Activated CD4-positive, alpha-beta T cell treated with anti-CD3 and anti-CD28 coated beads for 36 hours (primary cell): ENCODE data around the gene RASEF. TPM values are rescaled to one million over a fixed set of nuclear protein-coding genes. Genes with fewer than 3 reads are reported as not detected.

Experiments used
- ATAC-seq: fragments of 200-7000 bp; cut with Tn5 transposase; one replicate; pipeline ENCODE4 v1.10.0; 2021; ENCODE audit warnings: mild to moderate bottlenecking, moderate library complexity
- CTCF ChIA-PET: fragments of 350-600 bp; sonication (Branson Sonifier 250); formaldehyde crosslinking; loops from one replicate; lab custom pipeline; 2021; ENCODE audit warnings: antibody characterized with exemption; lab: Charles Lee
- POLR2A ChIA-PET: fragments of 350-600 bp; sonication (Branson Sonifier 250); formaldehyde crosslinking; loops from one replicate; lab custom pipeline; 2021; ENCODE audit warnings: antibody characterized with exemption, inconsistent platforms; lab: Charles Lee
- DNase-seq: peaks from one replicate; pipeline ENCODE4 v3.0.0-alpha.2; 2020
- H3K27ac Mint-ChIP-seq: one replicate; pipeline ENCODE4 v1.8.0; 2021; ENCODE audit warnings: mixed read lengths
- H3K27me3 Mint-ChIP-seq: one replicate; pipeline ENCODE4 v1.8.0; 2021; ENCODE audit warnings: mixed read lengths
- H3K36me3 Mint-ChIP-seq: one replicate; pipeline ENCODE4 v1.8.0; 2021; ENCODE audit warnings: low read depth, mixed read lengths
- H3K4me1 Mint-ChIP-seq: one replicate; pipeline ENCODE4 v1.8.0; 2021; ENCODE audit warnings: mixed read lengths
- H3K4me3 Mint-ChIP-seq: one replicate; pipeline ENCODE4 v1.8.0; 2021; ENCODE audit warnings: mild to moderate bottlenecking, moderate library complexity, mixed read lengths
- H3K9me3 Mint-ChIP-seq: one replicate; pipeline ENCODE4 v1.8.0; 2021; ENCODE audit warnings: low read depth, mixed read lengths
- intact Hi-C, 2 experiments: fragments of 100-400 bp; cut with DNase I in 1 of 2; cut with micrococcal nuclease in 1 of 2; formaldehyde crosslinking; loops; one replicate each; pipeline versions ENCODE4 v1.14.2 to v1.15.1; 2022 to 2024; cut with DNase I, micrococcal nuclease
- total RNA-seq, 2 experiments: library from RNA; stranded (reverse); gene quantifications; one replicate each; pipeline ENCODE4 v1.2.3, GENCODE V29; 2021

Gene RASEF
- total RNA-seq, 2 experiments from 2014 or later, result not detected

DNA sequence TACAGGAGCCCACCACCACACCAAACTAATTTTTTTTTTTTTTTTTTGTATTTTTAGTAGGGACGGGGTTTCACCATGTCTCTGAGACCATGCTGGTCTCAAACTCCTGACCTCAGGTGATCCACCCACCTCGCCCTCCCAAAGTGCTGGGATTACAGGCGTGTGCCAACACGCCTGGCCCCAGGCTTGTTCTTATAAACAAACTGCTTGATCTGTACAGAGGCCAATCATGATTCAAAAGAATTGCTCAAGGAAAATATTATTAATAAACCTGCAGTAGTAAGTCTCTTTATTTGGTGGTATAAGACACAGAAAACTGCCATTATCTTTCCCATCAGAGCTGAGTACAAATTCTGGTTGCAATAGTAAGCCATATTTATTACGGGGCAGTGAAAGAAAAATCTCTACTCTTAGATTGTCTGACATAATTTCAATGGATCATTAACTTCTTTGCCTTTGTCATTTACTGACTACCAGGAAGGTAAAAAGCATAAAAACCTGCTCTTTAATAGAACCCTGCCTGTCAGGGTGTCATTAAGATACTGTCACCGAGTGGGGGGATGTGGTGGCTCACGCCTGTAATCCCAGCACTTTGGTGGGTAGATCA, 33.3 kb downstream of the RASEF start:
- H3K27me3 Mint-ChIP-seq, result peaks cover 4% of the 10 kb centered on the region
- intact Hi-C loops, result no loop called here

DNA sequence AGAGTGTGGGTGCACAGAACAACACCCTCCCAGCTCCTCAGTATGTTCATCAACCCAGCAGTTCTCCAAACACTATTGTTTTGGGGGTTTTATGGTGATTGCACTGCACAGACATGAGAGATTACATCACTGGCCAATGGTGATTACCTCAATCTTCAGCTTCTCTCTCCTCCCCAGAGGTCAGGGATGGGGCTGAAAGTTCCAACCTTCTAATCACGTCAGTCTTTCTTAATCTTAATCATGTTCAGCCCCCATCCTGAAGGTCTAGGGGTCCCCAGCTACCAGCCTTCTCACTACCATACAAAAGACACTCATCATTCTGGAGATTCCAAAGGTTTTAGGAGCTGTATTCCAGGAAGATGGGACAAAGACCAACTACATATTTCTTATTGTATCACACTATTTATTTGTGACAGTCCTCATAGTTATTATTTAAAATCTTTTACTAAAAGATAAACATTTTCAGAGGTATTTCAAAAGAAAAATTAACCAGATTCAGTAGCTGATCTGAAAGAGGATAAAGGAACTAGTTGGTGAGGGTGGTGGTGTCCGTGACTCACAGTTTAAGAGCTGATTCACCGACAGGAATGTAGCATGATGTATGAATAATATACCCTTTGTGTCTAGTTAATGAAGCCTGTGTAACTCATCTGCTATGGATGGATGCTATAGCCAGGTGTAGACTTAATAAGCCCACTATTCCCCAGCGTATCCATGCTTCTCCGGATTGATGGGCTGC, 35.6 kb downstream of the RASEF start:
- intact Hi-C loops, result no loop called here
- H3K27me3 Mint-ChIP-seq, result peaks cover 4% of the 10 kb centered on the region
- ATAC-seq (no peak), DNase-seq (no peak)
- H3K27ac Mint-ChIP-seq, result no peak overlapping the region
- no peaks in the 10 kb centered on the region for H3K9me3 Mint-ChIP-seq
- H3K4me1 Mint-ChIP-seq, result no peaks in the 10 kb centered on the region
- ChIA-PET CTCF (no interaction called here), POLR2A (no interaction called here)
- no peaks in the 10 kb centered on the region for H3K36me3 Mint-ChIP-seq
- no peak overlapping the region for H3K4me3 Mint-ChIP-seq

More for the DNA sequence above, 33.3 kb downstream of the RASEF start:
- H3K4me3 Mint-ChIP-seq, result no peak overlapping the region
- no peak for DNase-seq
- ATAC-seq, result no peak
- ChIA-PET CTCF (no interaction called here), POLR2A (no interaction called here)
- no peaks in the 10 kb centered on the region for H3K36me3 Mint-ChIP-seq
- no peak overlapping the region for H3K27ac Mint-ChIP-seq
- no peaks in the 10 kb centered on the region for H3K9me3 Mint-ChIP-seq
- no peaks in the 10 kb centered on the region for H3K4me1 Mint-ChIP-seq

DNA sequence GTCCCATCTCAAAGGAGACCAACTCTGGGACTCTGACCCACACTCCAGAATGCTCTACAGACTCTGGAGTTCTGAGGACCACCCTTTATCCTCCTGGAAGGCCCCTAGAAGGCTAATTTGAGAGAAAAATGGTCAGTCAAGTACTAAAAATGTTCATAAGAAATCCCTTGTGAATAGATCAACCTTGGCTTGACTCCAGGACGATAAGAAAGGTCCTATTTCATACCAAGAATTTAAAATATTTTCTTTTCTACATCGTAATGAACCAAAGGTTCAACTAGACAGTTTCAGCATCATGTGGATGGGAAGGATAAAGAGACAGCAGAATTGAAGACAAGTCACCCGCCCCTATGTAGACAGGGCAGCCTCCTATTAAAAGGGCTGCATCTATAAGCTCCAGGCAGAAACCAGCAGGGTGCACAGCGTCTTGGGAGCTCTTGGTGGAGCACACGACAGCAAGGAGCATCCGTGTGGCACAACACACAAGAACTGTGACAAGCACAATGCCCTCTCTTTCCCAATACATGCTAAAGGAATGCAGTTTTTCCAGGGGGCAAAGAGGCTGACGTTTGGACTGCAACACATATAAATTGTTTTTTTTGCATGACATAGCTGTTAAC, 38.3 kb downstream of the RASEF start:
- intact Hi-C loops, result no loop called here
- ChIA-PET CTCF (no interaction called here), POLR2A (no interaction called here)
- H3K4me3 Mint-ChIP-seq, result no peak overlapping the region
- DNase-seq, result no peak
- no peak for ATAC-seq
- H3K27me3 Mint-ChIP-seq, result peaks cover 2% of the 10 kb centered on the region
- no peaks in the 10 kb centered on the region for H3K36me3 Mint-ChIP-seq
- H3K27ac Mint-ChIP-seq, result no peak overlapping the region
- H3K9me3 Mint-ChIP-seq, result no peaks in the 10 kb centered on the region
- H3K4me1 Mint-ChIP-seq, result no peaks in the 10 kb centered on the region

DNA sequence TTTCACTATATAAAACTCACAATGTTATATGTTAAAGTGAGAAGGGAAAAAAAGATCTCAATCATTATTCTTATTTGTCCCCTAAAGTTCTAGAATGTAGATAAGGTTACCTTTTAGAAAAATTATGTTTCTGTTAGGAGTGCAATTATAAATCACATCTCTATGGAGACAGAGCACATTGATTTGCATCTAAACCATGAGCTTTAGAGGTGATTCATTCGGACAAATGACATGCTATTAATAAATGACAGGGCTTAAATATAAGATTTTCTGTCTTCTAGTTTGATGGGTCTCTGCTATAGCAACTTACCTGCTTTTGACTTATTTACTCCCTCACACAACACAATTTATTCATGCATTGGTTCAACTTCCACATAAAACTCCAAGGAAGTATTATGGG, 39.8 kb downstream of the RASEF start:
- CTCF ChIA-PET, result no interaction called here

DNA sequence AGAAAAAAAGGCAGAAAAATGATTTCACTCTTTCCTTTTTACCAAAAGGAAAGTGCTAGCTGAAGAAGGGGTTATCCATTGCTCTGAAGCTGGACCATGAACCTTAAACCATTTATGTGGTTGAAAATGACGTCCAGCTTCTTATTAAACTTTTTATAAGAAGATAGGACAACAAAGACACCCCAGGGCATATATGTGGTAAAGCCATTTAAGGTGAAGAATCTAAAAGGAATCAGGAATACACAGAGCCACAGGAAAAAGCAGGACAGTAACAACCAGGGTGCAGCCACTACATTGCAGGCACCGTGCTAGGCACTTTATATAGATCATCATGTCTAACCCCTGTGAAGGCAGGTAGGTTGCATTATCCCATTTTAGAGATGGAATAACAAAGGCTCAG, 42.1 kb downstream of the RASEF start:
- no peaks in the 10 kb centered on the region for H3K4me1 Mint-ChIP-seq
- POLR2A ChIA-PET, result no interaction called here
- intact Hi-C loops, result no loop called here
- H3K36me3 Mint-ChIP-seq, result no peaks in the 10 kb centered on the region
- H3K27ac Mint-ChIP-seq, result no peak overlapping the region
- no peak for ATAC-seq
- no peaks in the 10 kb centered on the region for H3K9me3 Mint-ChIP-seq
- DNase-seq, result no peak
- no peak overlapping the region for H3K4me3 Mint-ChIP-seq
- CTCF ChIA-PET, result no interaction called here
- H3K27me3 Mint-ChIP-seq, result no peaks in the 10 kb centered on the region

More for the DNA sequence above, 39.8 kb downstream of the RASEF start:
- no peak for ATAC-seq
- Mint-ChIP-seq H3K27me3 (peaks cover 2% of the 10 kb centered on the region), H3K4me3 (no peak overlapping the region), H3K27ac (no peak overlapping the region), H3K36me3 (no peaks in the 10 kb centered on the region), H3K4me1 (no peaks in the 10 kb centered on the region), H3K9me3 (no peaks in the 10 kb centered on the region)
- intact Hi-C loops, result no loop called here
- POLR2A ChIA-PET, result no interaction called here
- DNase-seq, result no peak

DNA sequence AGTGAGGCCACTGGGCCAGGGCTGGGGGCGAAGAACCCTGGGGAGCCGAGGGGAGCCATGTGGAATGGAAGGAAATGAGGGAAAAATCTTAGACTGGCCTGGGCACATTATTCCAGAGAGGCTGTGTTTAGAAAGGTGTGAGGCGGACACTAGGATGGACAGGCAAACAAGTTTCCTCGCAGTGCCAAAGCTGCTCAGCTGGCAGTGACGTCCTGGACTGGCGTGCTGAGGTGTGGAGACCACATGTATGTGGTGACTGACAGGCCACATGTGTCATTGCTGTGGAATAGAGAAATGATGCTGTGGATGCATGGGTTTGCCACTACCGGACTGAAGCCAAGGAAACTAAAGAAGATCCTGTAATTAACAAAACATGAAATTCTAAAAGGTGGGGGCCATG, 42.6 kb downstream of the RASEF start:
- ATAC-seq, result no peak
- Mint-ChIP-seq H3K4me1 (no peaks in the 10 kb centered on the region), H3K27me3 (no peaks in the 10 kb centered on the region), H3K27ac (no peak overlapping the region), H3K9me3 (no peaks in the 10 kb centered on the region), H3K4me3 (no peak overlapping the region), H3K36me3 (no peaks in the 10 kb centered on the region)
- intact Hi-C loops, result no loop called here
- ChIA-PET CTCF (no interaction called here), POLR2A (no interaction called here)
- no peak for DNase-seq

DNA sequence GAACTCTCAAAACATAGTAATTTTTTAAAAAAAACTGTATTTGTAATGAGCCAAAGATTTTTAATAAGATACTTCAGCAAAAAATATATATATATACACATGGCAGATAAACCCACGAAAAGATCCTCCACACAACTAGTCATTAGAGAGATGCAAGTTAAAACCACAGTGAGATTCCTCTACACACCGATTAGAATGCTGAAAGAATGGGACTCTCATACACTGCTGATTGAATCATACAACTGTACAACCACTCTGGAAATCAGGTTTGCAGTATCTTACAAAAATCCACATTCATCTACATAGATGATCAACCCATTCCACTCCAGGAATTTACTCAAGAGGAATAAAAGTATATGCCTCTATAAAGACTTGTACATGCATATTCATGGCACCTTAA, 43.7 kb downstream of the RASEF start:
- Mint-ChIP-seq H3K27ac (no peak overlapping the region), H3K4me1 (no peaks in the 10 kb centered on the region), H3K27me3 (peaks cover 2% of the 10 kb centered on the region), H3K9me3 (no peaks in the 10 kb centered on the region), H3K36me3 (no peaks in the 10 kb centered on the region), H3K4me3 (no peak overlapping the region)
- intact Hi-C loops, result no loop called here
- ChIA-PET POLR2A (no interaction called here), CTCF (no interaction called here)
- no peak for DNase-seq
- ATAC-seq, result no peak

DNA sequence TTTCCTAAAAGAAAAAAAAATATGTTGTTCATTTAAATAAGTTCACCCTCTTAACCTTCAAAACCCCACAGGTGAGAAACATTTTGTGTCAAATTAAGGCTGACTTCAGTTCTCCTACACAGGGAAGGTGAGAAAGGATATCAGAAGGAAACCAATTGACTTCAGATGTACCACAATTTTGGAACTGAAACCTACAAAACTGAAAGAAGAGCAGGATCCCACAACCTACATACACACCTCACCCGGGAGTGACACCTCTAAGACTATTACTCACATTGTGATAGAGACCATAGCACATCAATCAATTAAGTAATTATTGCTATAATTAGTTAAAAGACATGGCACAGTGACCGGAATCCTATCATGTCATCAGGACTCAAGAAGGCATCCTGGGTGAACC, 47.0 kb downstream of the RASEF start:
- Mint-ChIP-seq H3K9me3 (no peaks in the 10 kb centered on the region), H3K4me3 (no peak overlapping the region), H3K27me3 (peaks cover 2% of the 10 kb centered on the region), H3K4me1 (peaks cover 2% of the 10 kb centered on the region), H3K36me3 (no peaks in the 10 kb centered on the region), H3K27ac (no peak overlapping the region)
- ChIA-PET POLR2A (no interaction called here), CTCF (no interaction called here)
- DNase-seq, result no peak
- intact Hi-C loops, result no loop called here
- no peak for ATAC-seq

DNA sequence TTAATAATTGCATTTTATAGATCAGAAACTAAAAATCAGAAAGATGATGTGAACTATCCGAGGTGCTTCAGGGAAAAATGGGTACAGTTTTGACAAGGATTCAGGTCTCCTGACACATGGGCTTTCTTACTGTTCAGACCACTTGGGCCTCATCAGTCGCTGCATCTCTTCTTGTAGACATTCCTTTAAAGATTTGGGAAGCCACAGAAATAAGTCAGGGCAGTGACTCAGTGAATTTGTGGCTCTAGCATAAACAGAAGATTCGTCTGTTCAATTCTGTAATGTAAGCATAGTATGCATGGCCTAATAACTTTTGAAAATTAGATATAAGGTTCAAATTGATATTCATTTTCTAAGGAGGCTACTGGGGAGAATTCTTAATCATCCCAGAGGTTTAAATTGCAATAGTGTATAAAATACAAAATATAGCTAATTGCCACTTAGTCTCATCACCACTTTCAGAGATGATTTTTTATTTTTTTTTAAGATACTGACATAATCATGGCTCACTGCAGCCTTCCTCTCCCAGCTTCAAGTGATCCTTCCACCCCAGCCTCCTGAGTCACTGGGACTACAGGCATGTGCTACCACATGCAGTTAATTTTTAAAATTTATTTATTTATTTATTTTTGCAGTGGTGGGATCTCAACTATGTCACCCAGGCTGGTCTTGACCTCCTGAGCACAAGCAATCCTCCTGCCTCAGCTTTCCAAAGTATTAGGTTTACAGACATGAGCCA, 48.9 kb downstream of the RASEF start:
- no peaks in the 10 kb centered on the region for H3K36me3 Mint-ChIP-seq
- H3K4me3 Mint-ChIP-seq, result no peak overlapping the region
- DNase-seq, result no peak
- intact Hi-C loops, result no loop called here
- no peak for ATAC-seq
- CTCF ChIA-PET, result no interaction called here
- no peak overlapping the region for H3K27ac Mint-ChIP-seq
- no peaks in the 10 kb centered on the region for H3K9me3 Mint-ChIP-seq
- peaks cover 2% of the 10 kb centered on the region for H3K27me3 Mint-ChIP-seq
- H3K4me1 Mint-ChIP-seq, result peaks cover 2% of the 10 kb centered on the region
- POLR2A ChIA-PET, result interaction anchor here (0.6 kb wide), 1 partner anchor 587 kb away, joined by 4 read pairs; no protein-coding TSS in a partner anchor

DNA sequence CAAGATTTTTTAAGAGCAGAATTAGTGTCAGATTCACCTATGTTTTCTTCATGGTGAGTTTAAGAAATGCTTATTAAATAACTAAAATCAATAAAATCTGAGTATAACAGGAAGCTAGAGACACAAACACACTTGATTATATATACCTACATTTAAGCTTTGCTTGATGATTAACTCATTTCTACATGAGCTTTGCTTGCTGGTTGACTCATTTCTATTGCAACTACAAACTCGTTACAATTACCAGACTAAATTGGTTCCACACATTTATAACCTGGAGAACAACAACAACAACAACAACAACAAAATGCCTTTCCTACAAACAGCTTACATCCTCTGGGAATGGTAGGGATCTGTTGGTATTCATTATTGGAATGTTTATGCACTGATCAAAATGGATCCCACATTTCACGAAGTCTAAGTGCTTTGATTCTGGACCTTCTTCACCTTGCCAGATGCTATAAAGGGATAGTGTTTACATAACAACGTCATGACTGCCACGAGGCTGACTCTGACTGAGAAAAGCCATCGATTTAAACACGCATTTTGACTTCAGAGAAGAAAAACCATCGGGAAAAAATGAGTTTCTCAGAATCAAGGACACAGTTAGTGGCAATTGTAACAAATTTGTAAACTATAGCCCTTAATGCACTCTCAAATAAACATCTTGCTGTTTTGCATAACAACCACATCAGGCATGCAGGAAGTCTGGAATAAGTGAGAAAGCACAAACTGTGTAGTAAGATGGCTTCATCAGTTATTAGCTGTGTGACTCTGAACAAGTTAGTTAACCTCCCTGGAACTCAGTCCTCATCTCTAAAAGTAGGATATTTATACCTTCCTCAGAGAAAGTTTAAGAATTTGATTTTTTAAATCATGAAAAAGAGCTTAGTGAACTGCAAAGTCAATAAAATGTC, 49.8 kb downstream of the RASEF start:
- DNase-seq, result no peak
- no peaks in the 10 kb centered on the region for H3K36me3 Mint-ChIP-seq
- H3K27me3 Mint-ChIP-seq, result peaks cover 4% of the 10 kb centered on the region
- ChIA-PET CTCF (no interaction called here), POLR2A (no interaction called here)
- H3K4me1 Mint-ChIP-seq, result peaks cover 2% of the 10 kb centered on the region
- no peak overlapping the region for H3K4me3 Mint-ChIP-seq
- no peak for ATAC-seq
- no peaks in the 10 kb centered on the region for H3K9me3 Mint-ChIP-seq
- intact Hi-C loops, result no loop called here
- H3K27ac Mint-ChIP-seq, result no peak overlapping the region
